CD14-positive monocyte (primary cell): ENCODE data around the gene RPS6KA2. TPM values are rescaled to one million over a fixed set of nuclear protein-coding genes. Genes with fewer than 3 reads are reported as not detected.

Source experiments
- DNase-seq, 3 donors: peaks; one replicate each; pipeline ENCODE4 v3.0.0-alpha.2; 2011 to 2022
- H2AFZ ChIP-seq: 2 replicates; pipeline ENCODE4 v1.6.0; 2012; ENCODE audit warnings: mild to moderate bottlenecking, low read depth, low read length, inconsistent platforms; ENCODE audit not compliant: insufficient read depth, poor library complexity, severe bottlenecking
- H3K27ac ChIP-seq, 2 donors: 1 replicate in 1 of 2; 2 replicates in 1 of 2; pipeline ENCODE4 v1.5.1; 2012 to 2013; ENCODE audit warnings: low read length in 2 of 2, control low read depth in 1 of 2, inconsistent platforms in 1 of 2, low read depth in 1 of 2, mild to moderate bottlenecking in 1 of 2
- H3K27me3 ChIP-seq, 2 donors: one replicate each; pipeline versions ENCODE4 v1.6.0 to v1.6.1; 2011 to 2013; ENCODE audit warnings: low read length in 2 of 2; ENCODE audit not compliant: control insufficient read depth in 2 of 2, insufficient read depth in 2 of 2
- H3K36me3 ChIP-seq, 2 donors: replicated peaks in 1 of 2; 1 replicate in 1 of 2; 2 replicates in 1 of 2; pipeline versions ENCODE4 v1.5.1 to v1.6.1; 2012 to 2013; ENCODE audit warnings: low read length in 2 of 2, control low read depth in 1 of 2, inconsistent platforms in 1 of 2, mild to moderate bottlenecking in 1 of 2; ENCODE audit not compliant: insufficient read depth in 2 of 2, control insufficient read depth in 1 of 2
- H3K4me1 ChIP-seq, 2 donors: 1 replicate in 1 of 2; 2 replicates in 1 of 2; pipeline versions ENCODE4 v1.5.1 to v1.6.1; 2012 to 2013; ENCODE audit warnings: low read length in 2 of 2, control low read depth in 1 of 2, inconsistent platforms in 1 of 2, mild to moderate bottlenecking in 1 of 2, moderate library complexity in 1 of 2; ENCODE audit not compliant: insufficient read depth in 2 of 2, control insufficient read depth in 1 of 2
- H3K4me2 ChIP-seq: replicated peaks from 2 replicates; pipeline ENCODE3; 2012; ENCODE audit warnings: low read length, moderate library complexity, mild to moderate bottlenecking; ENCODE audit not compliant: poor library complexity, severe bottlenecking; ENCODE audit errors: extremely low read depth
- H3K4me3 ChIP-seq, 3 experiments: fragments of 200-600 bp in 1 of 3; sonication (generic) in 1 of 3; replicated peaks in 1 of 3; 1 replicate in 2 of 3; 2 replicates in 1 of 3; pipeline ENCODE4 v1.5.1; 2011 to 2013; ENCODE audit warnings: low read length in 3 of 3, mild to moderate bottlenecking in 3 of 3, control low read depth in 2 of 3, low read depth in 2 of 3, inconsistent platforms in 1 of 3, moderate library complexity in 1 of 3
- H3K79me2 ChIP-seq: 2 replicates; pipeline ENCODE4 v1.6.0; 2012; ENCODE audit warnings: mild to moderate bottlenecking, control low read depth, inconsistent platforms, low read length, moderate library complexity; ENCODE audit not compliant: insufficient read depth
- H3K9ac ChIP-seq: 2 replicates; pipeline ENCODE4 v1.6.0; 2017; ENCODE audit warnings: low read length, mild to moderate bottlenecking; ENCODE audit not compliant: insufficient read depth, poor library complexity, severe bottlenecking
- H3K9me3 ChIP-seq, 2 donors: replicated peaks in 1 of 2; 1 replicate in 1 of 2; 2 replicates in 1 of 2; pipeline versions ENCODE4 v1.5.1 to v1.6.1; 2012 to 2013; ENCODE audit warnings: low read length in 2 of 2, control low read depth in 1 of 2; ENCODE audit not compliant: control insufficient read depth in 1 of 2, insufficient read depth in 1 of 2
- H4K20me1 ChIP-seq: 2 replicates; pipeline ENCODE4 v1.6.0; 2012; ENCODE audit warnings: mild to moderate bottlenecking, low read length, control low read depth, moderate library complexity; ENCODE audit not compliant: insufficient read depth
- H3K27ac Mint-ChIP-seq, 7 donors: one replicate each; pipeline ENCODE4 v1.8.0; 2020; ENCODE audit warnings: mild to moderate bottlenecking in 7 of 7, mixed read lengths in 7 of 7, moderate library complexity in 6 of 7, inconsistent platforms in 2 of 7
- H3K27me3 Mint-ChIP-seq, 3 donors: one replicate each; pipeline ENCODE4 v1.8.0; 2021 to 2022; ENCODE audit warnings: low read depth in 3 of 3, mild to moderate bottlenecking in 3 of 3, mixed read lengths in 3 of 3, moderate library complexity in 3 of 3, inconsistent platforms in 1 of 3
- H3K36me3 Mint-ChIP-seq, 2 donors: one replicate each; pipeline ENCODE4 v1.8.0; 2020; ENCODE audit warnings: mixed read lengths in 2 of 2, inconsistent platforms in 1 of 2, mild to moderate bottlenecking in 1 of 2
- H3K4me1 Mint-ChIP-seq: one replicate; pipeline ENCODE4 v1.8.0; 2020; ENCODE audit warnings: mild to moderate bottlenecking, mixed read lengths
- H3K4me3 Mint-ChIP-seq, 2 donors: one replicate each; pipeline ENCODE4 v1.8.0; 2020; ENCODE audit warnings: mild to moderate bottlenecking in 2 of 2, mixed read lengths in 2 of 2, moderate library complexity in 1 of 2
- H3K9me3 Mint-ChIP-seq, 7 donors: one replicate each; pipeline ENCODE4 v1.8.0; 2020 to 2022; ENCODE audit warnings: mixed read lengths in 7 of 7, mild to moderate bottlenecking in 6 of 7, moderate library complexity in 6 of 7, inconsistent platforms in 2 of 7
- CTCF ChIP-seq: fragments of 200-600 bp; IDR thresholded peaks from one replicate; pipeline ENCODE4 v1.8.0; 2022; ENCODE audit warnings: antibody characterized with exemption, mild to moderate bottlenecking
- whole genome bisulfite sequencing: methylation state at CpG from one replicate; pipeline ENCODE4 v1.1.5; 2013; ENCODE audit warnings: missing lambda C conversion rate; ENCODE audit not compliant: insufficient coverage; 5-methylcytosine and 5-hydroxymethylcytosine counted together
- intact Hi-C, 2 donors: fragments of 100-400 bp; cut with micrococcal nuclease; formaldehyde crosslinking; loops; one replicate each; pipeline versions ENCODE4 v1.15.0 to v1.15.1; 2023
- polyA plus RNA-seq, 3 donors: library from polyadenylated mRNA; depleted of rRNA in 1 of 3; unstranded in 2 of 3; stranded (reverse) in 1 of 3; fragments of 300-500 nt in 2 of 3; fragments of >200 nt in 1 of 3; fragmentation: Illumina TruSeq in 2 of 3; gene quantifications; 1 replicate in 2 of 3; 2 replicates in 1 of 3; pipeline ENCODE4 v1.2.3, GENCODE V29; 2012 to 2021

RPS6KA2 gene
- polyA plus RNA-seq, 3 donors, result 1.4 to 3.1 (median 1.9) TPM

DNA sequence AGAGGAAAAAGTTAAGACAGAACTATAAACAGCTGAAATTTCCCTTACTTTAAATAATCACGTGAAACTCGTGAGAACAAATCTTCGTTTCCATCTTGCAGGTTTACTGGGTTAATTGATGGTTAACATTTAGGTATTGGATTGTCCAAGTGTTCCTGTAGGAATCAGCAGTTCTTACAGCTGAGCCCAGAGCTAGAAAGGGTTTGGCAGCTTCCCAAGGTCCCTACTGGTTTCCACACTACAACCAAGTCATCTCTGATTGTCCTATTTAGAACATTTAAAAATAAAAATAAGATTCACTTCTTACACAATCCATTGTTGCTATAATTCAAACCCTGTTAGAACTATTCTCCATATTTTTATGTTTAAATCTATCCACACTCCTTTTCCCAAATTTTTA, 260.1 kb downstream of the RPS6KA2 start:
- no peak overlapping the region for H3K4me3 ChIP-seq
- H3K9me3 ChIP-seq, result no peaks in the 10 kb centered on the region
- no peak for TF ChIP-seq CTCF
- intact Hi-C loops, result no loop called here
- H3K9me3 Mint-ChIP-seq, result peaks cover 0 to 1% (median 0%) of the 10 kb centered on the region in 7 donors
- no peak for DNase-seq
- no peak overlapping the region for H2AFZ ChIP-seq
- H3K4me2 ChIP-seq, result no peak overlapping the region
- H3K79me2 ChIP-seq, result no peaks in the 10 kb centered on the region
- H3K4me3 Mint-ChIP-seq, result no peak overlapping the region
- H3K4me1 Mint-ChIP-seq, result peaks cover 2% of the 10 kb centered on the region
- no peaks in the 10 kb centered on the region for H3K4me1 ChIP-seq
- H3K27ac Mint-ChIP-seq, result no peak overlapping the region
- H3K27me3 Mint-ChIP-seq, result no peaks in the 10 kb centered on the region
- no peak overlapping the region for H3K9ac ChIP-seq
- H3K36me3 ChIP-seq, result peaks cover 40 to 57% of the 10 kb centered on the region in 2 donors
- H3K36me3 Mint-ChIP-seq, result peaks cover 51 to 60% of the 10 kb centered on the region in 2 donors
- WGBS, result no CpG with 5 or more reads among the region's 3 CpGs
- no peak overlapping the region for H3K27ac ChIP-seq
- no peaks in the 10 kb centered on the region for H4K20me1 ChIP-seq
- H3K27me3 ChIP-seq, result no peaks in the 10 kb centered on the region

DNA sequence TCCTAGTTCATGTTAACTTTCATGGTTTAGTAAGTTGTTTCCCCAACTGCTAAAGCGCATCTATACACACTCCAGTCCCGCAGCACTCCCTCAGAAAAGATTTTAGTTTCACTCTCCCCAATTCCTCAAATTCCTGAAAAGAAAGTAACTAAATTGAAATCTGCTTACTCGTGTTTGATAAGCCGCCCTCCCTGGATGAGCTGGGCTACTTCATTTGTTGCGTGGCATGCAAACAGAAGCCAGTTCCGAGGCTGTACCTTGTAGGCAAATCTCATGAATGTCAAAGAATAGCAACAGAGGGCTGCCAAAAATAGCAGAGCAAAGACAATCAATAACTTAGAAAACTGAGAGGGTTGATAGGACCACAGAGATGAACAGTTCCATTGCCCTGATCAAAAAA, 261.2 kb downstream of the RPS6KA2 start:
- intact Hi-C loops, result no loop called here
- Histone ChIP-seq H3K9me3 (no peaks in the 10 kb centered on the region), H2AFZ (no peak overlapping the region), H3K9ac (no peak overlapping the region), H3K4me1 (peaks cover 5% of the 10 kb centered on the region in 2 donors), H3K36me3 (peaks cover 40 to 57% of the 10 kb centered on the region in 2 donors), H3K79me2 (no peaks in the 10 kb centered on the region), H3K27ac (no peak overlapping the region), H4K20me1 (no peaks in the 10 kb centered on the region), H3K4me2 (no peak overlapping the region), H3K27me3 (no peaks in the 10 kb centered on the region), H3K4me3 (no peak overlapping the region)
- 93% methylated on average over 4 of the region's 6 CpGs for WGBS
- Mint-ChIP-seq H3K27ac (no peak overlapping the region), H3K9me3 (peaks cover 0 to 1% (median 0%) of the 10 kb centered on the region in 7 donors), H3K27me3 (no peaks in the 10 kb centered on the region), H3K36me3 (peaks cover 51 to 60% of the 10 kb centered on the region in 2 donors), H3K4me1 (peaks cover 10% of the 10 kb centered on the region), H3K4me3 (no peak overlapping the region)
- no peak for TF ChIP-seq CTCF
- DNase-seq, result no peak
